OCI-LY1 (cell line): ENCODE measurements around the gene TTC38.

Experiments
- EZH2 ChIP-seq: fragments of 200-600 bp; sonication (generic), shearing (Covaris generic); IDR thresholded peaks from 2 replicates; pipeline ENCODE4 v1.8.0; 2017; ENCODE audit warnings: borderline replicate concordance, mixed run types, mild to moderate bottlenecking, antibody characterized with exemption, low read length, moderate library complexity, mixed read lengths
- TF ChIP-seq, protein P1 (sequence below): fragments of 200-600 bp; sonication (generic), shearing (Covaris generic); IDR thresholded peaks from 2 replicates; pipeline ENCODE4 v1.5.1; 2017; ENCODE audit warnings: mild to moderate bottlenecking, antibody characterized with exemption, low read length, moderate library complexity, mixed read lengths

DNA sequence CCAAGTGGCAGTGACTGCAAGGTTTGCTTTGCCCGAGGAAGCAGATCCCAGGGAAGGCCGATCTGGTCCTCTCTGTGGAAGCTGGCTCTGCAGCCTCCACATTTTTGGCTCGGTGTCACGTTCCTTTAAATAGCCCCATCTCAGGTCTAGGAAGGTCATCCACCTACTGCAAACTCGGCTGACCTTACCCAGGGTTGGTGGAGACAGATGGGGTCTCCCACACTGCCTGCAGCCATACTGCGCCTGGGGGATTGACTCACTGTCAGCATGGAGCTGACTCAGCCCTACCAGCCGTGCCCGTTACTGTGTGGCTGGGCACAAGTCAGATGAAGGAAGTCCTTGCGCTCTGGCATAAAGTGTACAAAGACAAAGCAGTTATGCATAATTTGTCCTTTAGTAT is 34.6 kb upstream of the TTC38 start:
- no peak for TF ChIP-seq EZH2
- TF ChIP-seq, protein P1, sequence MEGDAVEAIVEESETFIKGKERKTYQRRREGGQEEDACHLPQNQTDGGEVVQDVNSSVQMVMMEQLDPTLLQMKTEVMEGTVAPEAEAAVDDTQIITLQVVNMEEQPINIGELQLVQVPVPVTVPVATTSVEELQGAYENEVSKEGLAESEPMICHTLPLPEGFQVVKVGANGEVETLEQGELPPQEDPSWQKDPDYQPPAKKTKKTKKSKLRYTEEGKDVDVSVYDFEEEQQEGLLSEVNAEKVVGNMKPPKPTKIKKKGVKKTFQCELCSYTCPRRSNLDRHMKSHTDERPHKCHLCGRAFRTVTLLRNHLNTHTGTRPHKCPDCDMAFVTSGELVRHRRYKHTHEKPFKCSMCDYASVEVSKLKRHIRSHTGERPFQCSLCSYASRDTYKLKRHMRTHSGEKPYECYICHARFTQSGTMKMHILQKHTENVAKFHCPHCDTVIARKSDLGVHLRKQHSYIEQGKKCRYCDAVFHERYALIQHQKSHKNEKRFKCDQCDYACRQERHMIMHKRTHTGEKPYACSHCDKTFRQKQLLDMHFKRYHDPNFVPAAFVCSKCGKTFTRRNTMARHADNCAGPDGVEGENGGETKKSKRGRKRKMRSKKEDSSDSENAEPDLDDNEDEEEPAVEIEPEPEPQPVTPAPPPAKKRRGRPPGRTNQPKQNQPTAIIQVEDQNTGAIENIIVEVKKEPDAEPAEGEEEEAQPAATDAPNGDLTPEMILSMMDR: no peak
